Measurements from ENCODE around the gene THBS2. TPM values are rescaled to one million over a fixed set of nuclear protein-coding genes. Genes with fewer than 3 reads are reported as not detected.
"Not testable (repeated sequence)": the region's sequence is repeated elsewhere in the genome, so short reads cannot be mapped to it uniquely, and the experiment has no call there.

THBS2 gene
- total RNA-seq, 2 experiments from 2014 or later: not detected

- Histone ChIP-seq H3K79me2 (ENCODE audit: insufficient read depth, low read depth, low read length) (no peaks in the 10 kb centered on the region), H2AFZ (ENCODE audit: low read length) (no peak overlapping the region), H3K4me2 (ENCODE audit: low read length) (no peak overlapping the region), H3K9me2 (ENCODE audit: insufficient read depth, low read length) (no peaks in the 10 kb centered on the region), H4K20me1 (ENCODE audit: insufficient read depth, low read length) (no peaks in the 10 kb centered on the region), H3K27ac (ENCODE audit: low read depth, low read length, poor library complexity, severe bottlenecking) (no peak overlapping the region), H3K36me3 (ENCODE audit: insufficient read depth, low read length) (no peaks in the 10 kb centered on the region), H3K9me3 (ENCODE audit: low read length) (no peaks in the 10 kb centered on the region), H3K4me1 (ENCODE audit: insufficient read depth, low read length, poor library complexity, severe bottlenecking) (no peaks in the 10 kb centered on the region), H3K4me3 (ENCODE audit: low read depth, low read length, poor library complexity, severe bottlenecking) (no peak overlapping the region)
- DNase-seq (ENCODE audit: low spot score): no peak
- no TSS peak for BruUV-seq (replicated peaks)
- TF ChIP-seq CTCF (conservative IDR thresholded peaks at IDR 0.05; ENCODE audit: low read length) (no peak), EZH2phosphoT487 (IDR thresholded peaks at IDR 0.05; ENCODE audit: borderline replicate concordance, low read depth, low read length) (no peak)
- POLR2A ChIA-PET: interaction anchor here (0.6 kb wide), 2 partner anchors 13 to 71 kb away, joined by 3 read pairs; no protein-coding TSS in a partner anchor
- CTCF ChIA-PET (ENCODE audit: unreplicated experiment): no interaction called here
- intact Hi-C loops (cut with micrococcal nuclease; ENCODE audit: unreplicated experiment): no loop called here
Observed at GRCh38 chr6:169200893-169201514, 52.6 kb downstream of the THBS2 start.

- Histone ChIP-seq H3K4me3 (ENCODE audit: low read depth, low read length, poor library complexity, severe bottlenecking) (no peak overlapping the region), H3K9me3 (ENCODE audit: low read length) (no peaks in the 10 kb centered on the region), H3K4me1 (ENCODE audit: insufficient read depth, low read length, poor library complexity, severe bottlenecking) (no peaks in the 10 kb centered on the region), H3K36me3 (ENCODE audit: insufficient read depth, low read length) (no peaks in the 10 kb centered on the region), H2AFZ (ENCODE audit: low read length) (no peak overlapping the region), H3K79me2 (ENCODE audit: insufficient read depth, low read depth, low read length) (no peaks in the 10 kb centered on the region), H3K4me2 (ENCODE audit: low read length) (no peak overlapping the region), H3K9me2 (ENCODE audit: insufficient read depth, low read length) (no peaks in the 10 kb centered on the region), H4K20me1 (ENCODE audit: insufficient read depth, low read length) (no peaks in the 10 kb centered on the region), H3K27ac (ENCODE audit: low read depth, low read length, poor library complexity, severe bottlenecking) (no peak overlapping the region)
- ChIA-PET CTCF (ENCODE audit: unreplicated experiment) (no interaction called here), POLR2A (no interaction called here)
- DNase-seq (ENCODE audit: low spot score): no peak
- TF ChIP-seq CTCF (conservative IDR thresholded peaks at IDR 0.05; ENCODE audit: low read length) (no peak), EZH2phosphoT487 (IDR thresholded peaks at IDR 0.05; ENCODE audit: borderline replicate concordance, low read depth, low read length) (no peak)
- no TSS peak for BruUV-seq (replicated peaks)
- intact Hi-C loops (cut with micrococcal nuclease; ENCODE audit: unreplicated experiment): no loop called here
Observed at GRCh38 chr6:169199625-169200335, 53.9 kb downstream of the THBS2 start.

GRCh38 chr6:169198885-169199284, 54.8 kb downstream of the THBS2 start:
- Histone ChIP-seq H3K9me3 (ENCODE audit: low read length) (no peaks in the 10 kb centered on the region), H2AFZ (ENCODE audit: low read length) (no peak overlapping the region), H3K4me2 (ENCODE audit: low read length) (no peak overlapping the region), H4K20me1 (ENCODE audit: insufficient read depth, low read length) (no peaks in the 10 kb centered on the region), H3K27ac (ENCODE audit: low read depth, low read length, poor library complexity, severe bottlenecking) (no peak overlapping the region), H3K4me1 (ENCODE audit: insufficient read depth, low read length, poor library complexity, severe bottlenecking) (no peaks in the 10 kb centered on the region), H3K9me2 (ENCODE audit: insufficient read depth, low read length) (no peaks in the 10 kb centered on the region), H3K79me2 (ENCODE audit: insufficient read depth, low read depth, low read length) (no peaks in the 10 kb centered on the region), H3K4me3 (ENCODE audit: low read depth, low read length, poor library complexity, severe bottlenecking) (no peak overlapping the region), H3K36me3 (ENCODE audit: insufficient read depth, low read length) (no peaks in the 10 kb centered on the region)
- DNase-seq (ENCODE audit: low spot score): no peak
- CTCF ChIA-PET (ENCODE audit: unreplicated experiment): no interaction called here
- POLR2A ChIA-PET: no interaction called here
- BruUV-seq (replicated peaks): no TSS peak
- TF ChIP-seq EZH2phosphoT487 (IDR thresholded peaks at IDR 0.05; ENCODE audit: borderline replicate concordance, low read depth, low read length): no peak
- no peak for TF ChIP-seq CTCF (conservative IDR thresholded peaks at IDR 0.05; ENCODE audit: low read length)
- intact Hi-C loops (cut with micrococcal nuclease; ENCODE audit: unreplicated experiment): no loop called here

GRCh38 chr6:169197929-169198328, 55.7 kb downstream of the THBS2 start:
- DNase-seq (ENCODE audit: low spot score); CTCF ChIA-PET (ENCODE audit: unreplicated experiment): not testable (repeated sequence)

More at GRCh38 chr6:169197929-169198328, 55.7 kb downstream of the THBS2 start:
- H3K4me1 ChIP-seq (ENCODE audit: insufficient read depth, low read length, poor library complexity, severe bottlenecking); H3K4me3 ChIP-seq (ENCODE audit: low read depth, low read length, poor library complexity, severe bottlenecking); H3K36me3 ChIP-seq (ENCODE audit: insufficient read depth, low read length); H3K4me2 ChIP-seq (ENCODE audit: low read length); H3K9me2 ChIP-seq (ENCODE audit: insufficient read depth, low read length); POLR2A ChIA-PET; BruUV-seq (replicated peaks); H4K20me1 ChIP-seq (ENCODE audit: insufficient read depth, low read length); H2AFZ ChIP-seq (ENCODE audit: low read length); H3K9me3 ChIP-seq (ENCODE audit: low read length); intact Hi-C loops (cut with micrococcal nuclease; ENCODE audit: unreplicated experiment); H3K79me2 ChIP-seq (ENCODE audit: insufficient read depth, low read depth, low read length); H3K27ac ChIP-seq (ENCODE audit: low read depth, low read length, poor library complexity, severe bottlenecking): not testable (repeated sequence)

All from OCI-LY7 (cell line).